B cell (primary cell): Measurements from ENCODE around the gene PRKCH. TPM values are rescaled to one million over a fixed set of nuclear protein-coding genes. Genes with fewer than 3 reads are reported as not detected.
"Not testable (repeated sequence)": the region's sequence is repeated elsewhere in the genome, so short reads cannot be mapped to it uniquely, and the experiment has no call there.

ENCODE experiments used
- ATAC-seq: fragments of 200-7000 bp; cut with Tn5 transposase; one replicate; pipeline ENCODE4 v1.10.0; 2021; ENCODE audit warnings: low read depth, mild to moderate bottlenecking, moderate number of reproducible peaks, moderate library complexity
- CTCF ChIA-PET: fragments of 350-600 bp; sonication (Branson Sonifier 250); formaldehyde crosslinking; loops from one replicate; lab custom pipeline; 2021; ENCODE audit warnings: antibody characterized with exemption, inconsistent platforms; lab: Charles Lee
- POLR2A ChIA-PET: fragments of 350-600 bp; sonication (Branson Sonifier 250); formaldehyde crosslinking; loops from one replicate; lab custom pipeline; 2021; ENCODE audit warnings: antibody characterized with exemption; lab: Charles Lee
- DNase-seq: peaks from one replicate; pipeline ENCODE4 v3.0.0; 2013
- H2AFZ ChIP-seq: 2 replicates; pipeline ENCODE4 v1.6.1; 2012; ENCODE audit warnings: mild to moderate bottlenecking, low read depth, low read length; ENCODE audit not compliant: insufficient read depth, poor library complexity, severe bottlenecking
- H3K27ac ChIP-seq, 2 donors: 1 replicate in 1 of 2; 2 replicates in 1 of 2; pipeline ENCODE4 v1.5.1; 2012 to 2013; ENCODE audit warnings: low read length in 2 of 2, mild to moderate bottlenecking in 2 of 2, moderate library complexity in 1 of 2
- H3K27me3 ChIP-seq, 4 experiments: fragments of 200-600 bp in 1 of 4; sonication (generic) in 1 of 4; replicated peaks in 1 of 4; 1 replicate in 2 of 4; 2 replicates in 2 of 4; pipeline versions ENCODE4 v1.6.1 to v1.7.0; 2013 to 2016; ENCODE audit warnings: low read length in 3 of 4, mild to moderate bottlenecking in 2 of 4, mixed read lengths in 1 of 4, moderate library complexity in 1 of 4; ENCODE audit not compliant: insufficient read depth in 4 of 4, control insufficient read depth in 3 of 4; ENCODE audit errors: control extremely low read depth in 1 of 4
- H3K36me3 ChIP-seq, 2 experiments: replicated peaks in 1 of 2; 1 replicate in 1 of 2; 2 replicates in 1 of 2; pipeline versions ENCODE4 v1.6.1 to v1.7.1; 2013; ENCODE audit warnings: low read length in 1 of 2; ENCODE audit not compliant: insufficient read depth in 2 of 2, control insufficient read depth in 1 of 2; ENCODE audit errors: control extremely low read depth in 1 of 2, extremely low read depth in 1 of 2
- H3K4me1 ChIP-seq, 2 donors: fragments of 200-600 bp in 1 of 2; sonication (generic) in 1 of 2; 1 replicate in 1 of 2; 2 replicates in 1 of 2; pipeline versions ENCODE4 v1.5.1 to v1.6.1; 2013 to 2017; ENCODE audit warnings: low read length in 2 of 2; ENCODE audit not compliant: control insufficient read depth in 2 of 2, insufficient read depth in 2 of 2
- H3K4me2 ChIP-seq: replicated peaks from 2 replicates; pipeline ENCODE3; 2012; ENCODE audit warnings: mild to moderate bottlenecking, low read depth, low read length; ENCODE audit not compliant: poor library complexity, severe bottlenecking
- H3K4me3 ChIP-seq, 5 experiments: fragments of 200-600 bp in 1 of 5; sonication (generic) in 1 of 5; 1 replicate in 3 of 5; 2 replicates in 2 of 5; pipeline versions ENCODE4 v1.5.1 to v1.7.0; 2011 to 2016; ENCODE audit warnings: low read length in 4 of 5, mild to moderate bottlenecking in 4 of 5, low read depth in 2 of 5, control low read depth in 1 of 5, moderate library complexity in 1 of 5; ENCODE audit not compliant: insufficient read depth in 1 of 5; ENCODE audit errors: control extremely low read depth in 1 of 5, extremely low read depth in 1 of 5
- H3K79me2 ChIP-seq: fragments of 200-600 bp; sonication (generic); one replicate; pipeline ENCODE4 v1.6.0; 2016; ENCODE audit warnings: low read length; ENCODE audit not compliant: control insufficient read depth, insufficient read depth
- H3K9ac ChIP-seq: fragments of 200-600 bp; sonication (generic); 2 replicates; pipeline ENCODE4 v1.6.1; 2017; ENCODE audit warnings: mild to moderate bottlenecking, low read length, moderate library complexity
- H3K9me3 ChIP-seq, 3 donors: one replicate each; pipeline versions ENCODE4 v1.6.1 to v1.7.1; 2013; ENCODE audit warnings: low read length in 2 of 3; ENCODE audit not compliant: control insufficient read depth in 2 of 3, insufficient read depth in 1 of 3; ENCODE audit errors: control extremely low read depth in 1 of 3
- H4K20me1 ChIP-seq: 2 replicates; pipeline ENCODE4 v1.6.0; 2012; ENCODE audit warnings: mild to moderate bottlenecking, low read length; ENCODE audit not compliant: insufficient read depth, control insufficient read depth, poor library complexity, severe bottlenecking
- H3K27ac Mint-ChIP-seq: one replicate; pipeline ENCODE4 v1.8.0; 2021; ENCODE audit warnings: mixed read lengths
- H3K27me3 Mint-ChIP-seq: one replicate; pipeline ENCODE4 v1.8.0; 2021; ENCODE audit warnings: mixed read lengths
- H3K4me1 Mint-ChIP-seq: one replicate; pipeline ENCODE4 v1.8.0; 2021; ENCODE audit warnings: mixed read lengths
- H3K4me3 Mint-ChIP-seq: one replicate; pipeline ENCODE4 v1.8.0; 2021; ENCODE audit warnings: mixed read lengths
- H3K9me3 Mint-ChIP-seq: one replicate; pipeline ENCODE4 v1.8.0; 2022; ENCODE audit warnings: mixed read lengths; ENCODE audit not compliant: insufficient read depth
- CTCF ChIP-seq: fragments of 200-600 bp; IDR thresholded peaks from one replicate; pipeline ENCODE4 v1.8.0; 2022; ENCODE audit warnings: antibody characterized with exemption, mild to moderate bottlenecking
- EZH2 ChIP-seq: IDR thresholded peaks from 2 replicates; pipeline ENCODE4 v1.6.1; 2012; ENCODE audit warnings: borderline replicate concordance, low read depth, mild to moderate bottlenecking, moderate library complexity, low read length; ENCODE audit not compliant: insufficient read depth, poor library complexity, severe bottlenecking
- WGBS: methylation state at CpG from one replicate; pipeline ENCODE4 v1.1.5; 2013; ENCODE audit warnings: missing lambda C conversion rate; ENCODE audit not compliant: insufficient coverage; 5-methylcytosine and 5-hydroxymethylcytosine counted together
- intact Hi-C: fragments of 100-400 bp; cut with micrococcal nuclease; formaldehyde crosslinking; loops from one replicate; pipeline ENCODE4 v1.10.0; 2022
- polyA plus RNA-seq: library from polyadenylated mRNA; depleted of rRNA; stranded (reverse); fragments of >200 nt; gene quantifications from 2 replicates; pipeline ENCODE4 v1.2.3, GENCODE V29; 2012
- total RNA-seq, 2 donors: library from RNA; stranded (reverse); fragments of 120-200 nt in 1 of 2; gene quantifications; 1 replicate in 1 of 2; 2 replicates in 1 of 2; pipeline versions ENCODE4 v1.2.3 to v1.2.4, GENCODE V29; 2013 to 2022

Gene PRKCH
- total and polyA plus RNA-seq, 2 donors (not counting 1 experiment from before 2014, with no cell fraction given) = 2.0 to 5.0 TPM

GRCh38 chr14:61527325-61528100, 206.1 kb downstream of the PRKCH start:
- ChIA-PET POLR2A (interaction anchor here (0.6 kb wide), 2 partner anchors 145 to 256 kb away, joined by 4 to 5 read pairs; no protein-coding TSS in a partner anchor), CTCF (interaction anchor here (1.0 kb wide), 1 partner anchor 15 kb away, joined by 4 read pairs; no protein-coding TSS in a partner anchor)
- H3K27me3 Mint-ChIP-seq = no peaks in the 10 kb centered on the region
- WGBS = 78% methylated on average over 8 of the region's 10 CpGs
- H3K36me3 ChIP-seq = no peaks in the 10 kb centered on the region
- H3K9ac ChIP-seq = no peak overlapping the region
- no peak overlapping the region for H2AFZ ChIP-seq
- intact Hi-C loops = no loop called here
- no peak overlapping the region for H3K4me3 ChIP-seq
- no peaks in the 10 kb centered on the region for H3K9me3 ChIP-seq
- no peaks in the 10 kb centered on the region for H3K9me3 Mint-ChIP-seq
- no peaks in the 10 kb centered on the region for H3K79me2 ChIP-seq
- no peak overlapping the region for H3K4me2 ChIP-seq
- DNase-seq (no peak), ATAC-seq (no peak)
- TF ChIP-seq CTCF (no peak), EZH2 (no peak)
- peaks cover 24% of the 10 kb centered on the region for H3K4me1 Mint-ChIP-seq
- no peaks in the 10 kb centered on the region for H3K27me3 ChIP-seq
- H3K27ac Mint-ChIP-seq = no peak overlapping the region
- no peaks in the 10 kb centered on the region for H4K20me1 ChIP-seq
- H3K4me1 ChIP-seq = peaks cover 0 to 12% of the 10 kb centered on the region in 2 donors
- H3K4me3 Mint-ChIP-seq = no peak overlapping the region
- no peak overlapping the region for H3K27ac ChIP-seq

DNA sequence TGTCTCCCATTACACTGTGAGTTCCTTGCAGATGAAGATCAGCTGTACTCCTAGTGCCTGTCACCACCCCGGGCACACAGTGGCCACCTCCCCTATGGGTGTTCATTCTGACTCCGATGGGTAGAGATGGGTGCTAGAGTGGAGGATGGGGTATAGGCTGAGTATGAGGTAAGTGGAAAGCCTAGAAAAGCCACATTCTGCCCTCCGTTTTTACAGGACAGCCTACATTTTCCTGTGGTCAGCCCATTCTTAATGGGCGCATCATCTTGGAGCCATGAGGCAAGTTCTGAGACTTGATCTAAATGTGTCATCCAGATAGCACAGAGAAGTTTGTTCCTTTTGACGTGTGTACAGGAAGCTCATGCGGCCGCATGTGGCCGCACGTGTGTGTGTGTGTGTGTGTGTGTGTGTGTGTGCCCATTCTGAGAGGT, 207.2 kb downstream of the PRKCH start:
- DNase-seq = no peak
- H3K9ac ChIP-seq = no peak overlapping the region
- peak; percentile 43 for ATAC-seq
- no peaks in the 10 kb centered on the region for H3K27me3 ChIP-seq
- H3K4me1 Mint-ChIP-seq = peaks cover 24% of the 10 kb centered on the region
- intact Hi-C loops = no loop called here
- H3K9me3 Mint-ChIP-seq = no peaks in the 10 kb centered on the region
- H3K36me3 ChIP-seq = no peaks in the 10 kb centered on the region
- H3K9me3 ChIP-seq = no peaks in the 10 kb centered on the region
- no peaks in the 10 kb centered on the region for H3K79me2 ChIP-seq
- 69% methylated on average over 6 of the region's 9 CpGs for WGBS
- peaks cover 0 to 12% of the 10 kb centered on the region in 2 donors for H3K4me1 ChIP-seq
- H2AFZ ChIP-seq = no peak overlapping the region
- TF ChIP-seq EZH2 = no peak
- no peaks in the 10 kb centered on the region for H4K20me1 ChIP-seq
- H3K27ac ChIP-seq = no peak overlapping the region
- ChIA-PET CTCF (interaction anchor here (0.6 kb wide), 1 partner anchor 53 kb away, joined by 3 read pairs; no protein-coding TSS in a partner anchor), POLR2A (interaction anchor here (0.6 kb wide), 2 partner anchors 17 to 255 kb away, joined by 4 to 5 read pairs; no protein-coding TSS in a partner anchor)
- no peaks in the 10 kb centered on the region for H3K27me3 Mint-ChIP-seq
- no peak overlapping the region for H3K27ac Mint-ChIP-seq
- H3K4me3 ChIP-seq = no peak overlapping the region
- no peak overlapping the region for H3K4me3 Mint-ChIP-seq
- H3K4me2 ChIP-seq = no peak overlapping the region

DNA sequence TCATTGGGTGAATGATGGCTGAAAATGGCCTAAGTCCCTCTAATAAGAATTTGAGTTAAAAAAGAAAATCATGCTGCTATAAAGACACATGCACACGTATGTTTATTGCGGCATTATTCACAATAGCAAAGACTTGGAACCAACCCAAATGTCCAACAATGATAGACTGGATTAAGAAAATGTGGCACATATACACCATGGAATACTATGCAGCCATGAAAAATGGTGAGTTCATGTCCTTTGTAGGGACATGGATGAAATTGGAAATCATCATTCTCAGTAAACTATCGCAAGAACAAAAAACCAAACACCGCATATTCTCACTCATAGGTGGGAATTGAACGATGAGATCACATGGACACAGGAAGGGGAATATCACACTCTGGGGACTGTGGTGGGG, 208.0 kb downstream of the PRKCH start:
- intact Hi-C loops, H3K9me3 Mint-ChIP-seq, H3K4me3 ChIP-seq, H2AFZ ChIP-seq, H4K20me1 ChIP-seq, H3K36me3 ChIP-seq, H3K27ac Mint-ChIP-seq, H3K9me3 ChIP-seq, POLR2A ChIA-PET, H3K79me2 ChIP-seq, CTCF ChIA-PET, H3K9ac ChIP-seq, ATAC-seq, H3K27me3 ChIP-seq, H3K27ac ChIP-seq, H3K27me3 Mint-ChIP-seq, H3K4me2 ChIP-seq, H3K4me3 Mint-ChIP-seq, DNase-seq: not testable (repeated sequence)
- H3K4me1 ChIP-seq = peaks cover 0 to 12% of the 10 kb centered on the region in 2 donors
- H3K4me1 Mint-ChIP-seq = peaks cover 24% of the 10 kb centered on the region
- WGBS = no CpG with 5 or more reads among the region's 5 CpGs
